ENCODE results near the gene GP5. TPM values are rescaled to one million over a fixed set of nuclear protein-coding genes. Genes with fewer than 3 reads are reported as not detected.

Gene GP5
- total RNA-seq, 1 experiment from 2014 or later = 0.09 TPM

- H3K27me3 Mint-ChIP-seq (ENCODE audit: low read depth) = no peaks in the 10 kb centered on the region
- H3K4me3 Mint-ChIP-seq = no peak overlapping the region
- H3K4me1 Mint-ChIP-seq = no peaks in the 10 kb centered on the region
- H3K9me3 Mint-ChIP-seq = no peaks in the 10 kb centered on the region
- no peak for ATAC-seq
- ChIA-PET POLR2A (no interaction called here), CTCF (interaction anchor here (0.8 to 2.5 kb wide), 4 partner anchors 10 to 70 kb away, joined by 3 to 7 read pairs (median 4); no protein-coding TSS in a partner anchor)
- DNase-seq (ENCODE audit: low spot score) = no peak
- H3K36me3 Mint-ChIP-seq = peaks cover 15% of the 10 kb centered on the region
- TF ChIP-seq AFF4 (CRISPR knock-in tag; IDR thresholded peaks at IDR 0.05; ENCODE audit: borderline replicate concordance) (no peak), ZNF263 (CRISPR knock-in tag; IDR thresholded peaks at IDR 0.05; ENCODE audit: low read depth) (no peak), TP53 (CRISPR knock-in tag; IDR thresholded peaks at IDR 0.05) (no peak), ETV6 (CRISPR knock-in tag; IDR thresholded peaks at IDR 0.05) (no peak), ELF4 (CRISPR knock-in tag; IDR thresholded peaks at IDR 0.05; ENCODE audit: low read depth) (no peak), EMX1 (CRISPR knock-in tag; IDR thresholded peaks at IDR 0.05) (no peak)
- H3K27ac Mint-ChIP-seq = peak overlapping the region; percentile 60
Observed at GRCh38 chr3:194405766-194406165, 6.7 kb upstream of the GP5 start.

DNA sequence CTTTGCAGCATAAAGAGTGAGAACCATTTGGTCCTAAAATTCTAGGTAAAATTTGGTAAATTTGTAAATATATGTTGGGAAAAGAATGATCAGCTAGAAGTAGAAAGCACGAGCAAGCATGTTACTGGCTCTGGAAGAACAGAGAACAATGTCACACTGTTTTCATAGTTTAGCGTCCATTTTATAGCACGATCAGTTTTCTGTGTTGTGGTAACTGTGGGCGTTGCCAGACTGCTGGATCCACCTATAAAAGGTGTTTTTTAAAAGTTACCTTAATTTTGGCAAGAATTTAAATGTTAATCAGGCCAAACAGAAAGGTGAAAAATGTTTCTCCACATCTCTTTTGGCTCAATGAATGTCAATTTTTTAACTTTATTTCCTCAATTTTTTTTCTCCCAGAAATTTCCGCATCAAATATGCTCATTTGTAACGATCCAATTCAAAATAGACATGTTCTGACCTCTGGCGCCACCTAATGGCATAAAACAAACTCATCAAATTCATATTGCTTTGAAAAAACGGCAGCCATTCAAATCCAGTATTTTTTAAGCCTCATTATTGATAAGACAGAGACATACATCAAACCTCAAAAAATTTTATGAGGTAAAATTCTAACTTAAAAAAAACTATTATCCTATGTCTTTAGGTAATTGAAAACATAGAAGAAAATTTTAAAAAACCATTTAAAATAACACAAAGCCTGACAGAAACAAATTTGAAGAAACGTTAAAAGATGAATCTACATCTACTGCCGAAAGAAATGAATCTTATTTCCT lies 5.5 kb upstream of the GP5 start:
- Mint-ChIP-seq H3K27me3 (ENCODE audit: low read depth) (peaks cover 7% of the 10 kb centered on the region; the same call in 1 of the 2 replicates), H3K9me3 (no peaks in the 10 kb centered on the region), H3K4me1 (no peaks in the 10 kb centered on the region), H3K4me3 (no peak overlapping the region), H3K36me3 (peaks cover 15% of the 10 kb centered on the region), H3K27ac (no peak overlapping the region)
- TF ChIP-seq, protein P1, sequence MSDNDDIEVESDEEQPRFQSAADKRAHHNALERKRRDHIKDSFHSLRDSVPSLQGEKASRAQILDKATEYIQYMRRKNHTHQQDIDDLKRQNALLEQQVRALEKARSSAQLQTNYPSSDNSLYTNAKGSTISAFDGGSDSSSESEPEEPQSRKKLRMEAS (CRISPR knock-in tag; IDR thresholded peaks at IDR 0.05) = no peak
- TF ChIP-seq NFYB (CRISPR knock-in tag; conservative IDR thresholded peaks at IDR 0.05; ENCODE audit: low read depth) (no peak), ZMAT4 (CRISPR knock-in tag; IDR thresholded peaks at IDR 0.05) (no peak)
- TF ChIP-seq, protein P2, sequence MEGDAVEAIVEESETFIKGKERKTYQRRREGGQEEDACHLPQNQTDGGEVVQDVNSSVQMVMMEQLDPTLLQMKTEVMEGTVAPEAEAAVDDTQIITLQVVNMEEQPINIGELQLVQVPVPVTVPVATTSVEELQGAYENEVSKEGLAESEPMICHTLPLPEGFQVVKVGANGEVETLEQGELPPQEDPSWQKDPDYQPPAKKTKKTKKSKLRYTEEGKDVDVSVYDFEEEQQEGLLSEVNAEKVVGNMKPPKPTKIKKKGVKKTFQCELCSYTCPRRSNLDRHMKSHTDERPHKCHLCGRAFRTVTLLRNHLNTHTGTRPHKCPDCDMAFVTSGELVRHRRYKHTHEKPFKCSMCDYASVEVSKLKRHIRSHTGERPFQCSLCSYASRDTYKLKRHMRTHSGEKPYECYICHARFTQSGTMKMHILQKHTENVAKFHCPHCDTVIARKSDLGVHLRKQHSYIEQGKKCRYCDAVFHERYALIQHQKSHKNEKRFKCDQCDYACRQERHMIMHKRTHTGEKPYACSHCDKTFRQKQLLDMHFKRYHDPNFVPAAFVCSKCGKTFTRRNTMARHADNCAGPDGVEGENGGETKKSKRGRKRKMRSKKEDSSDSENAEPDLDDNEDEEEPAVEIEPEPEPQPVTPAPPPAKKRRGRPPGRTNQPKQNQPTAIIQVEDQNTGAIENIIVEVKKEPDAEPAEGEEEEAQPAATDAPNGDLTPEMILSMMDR (IDR thresholded peaks at IDR 0.05) = peak; percentile 56
- no peak for DNase-seq (ENCODE audit: low spot score)
- ChIA-PET CTCF (interaction anchor here (0.8 to 2.0 kb wide), 3 partner anchors 9 to 71 kb away, joined by 3 to 5 read pairs (median 3); no protein-coding TSS in a partner anchor), POLR2A (no interaction called here)
- no peak for ATAC-seq

DNA sequence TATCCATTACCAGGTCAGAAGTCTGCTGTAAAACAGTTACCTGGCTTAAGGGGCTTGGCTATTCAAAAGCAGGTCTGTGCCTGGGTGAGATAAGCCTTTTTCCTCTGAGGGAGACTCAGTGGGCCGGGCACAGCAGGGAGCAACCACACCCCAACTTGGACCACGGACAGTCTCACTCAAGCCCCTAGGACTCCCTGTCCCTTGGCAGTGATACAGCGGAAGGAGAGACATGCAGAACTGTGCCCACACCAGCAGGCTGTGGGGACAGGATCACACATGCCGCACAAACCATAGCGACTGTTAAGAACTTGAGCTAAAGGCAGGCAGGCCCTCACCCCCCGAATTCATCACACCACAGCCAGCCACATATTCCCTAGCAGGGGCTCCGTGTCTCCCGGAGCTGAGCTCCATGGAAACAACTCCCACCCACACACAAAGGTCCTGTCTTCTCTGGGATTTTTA lies 2.8 kb upstream of the GP5 start:
- DNase-seq (ENCODE audit: low spot score) (no peak), ATAC-seq (no peak)
- H3K4me3 Mint-ChIP-seq = no peak overlapping the region
- CTCF ChIA-PET = interaction anchor here (1.1 to 1.6 kb wide), 2 partner anchors 61 to 68 kb away, joined by 5 to 6 read pairs; no protein-coding TSS in a partner anchor
- H3K27me3 Mint-ChIP-seq (ENCODE audit: low read depth) = peaks cover 33% of the 10 kb centered on the region
- TF ChIP-seq ESRRA (CRISPR knock-in tag; IDR thresholded peaks at IDR 0.05; ENCODE audit: borderline replicate concordance) = no peak
- no peak for TF ChIP-seq CBFB (CRISPR knock-in tag; IDR thresholded peaks at IDR 0.05; ENCODE audit: low read depth)
- TF ChIP-seq, protein P3, sequence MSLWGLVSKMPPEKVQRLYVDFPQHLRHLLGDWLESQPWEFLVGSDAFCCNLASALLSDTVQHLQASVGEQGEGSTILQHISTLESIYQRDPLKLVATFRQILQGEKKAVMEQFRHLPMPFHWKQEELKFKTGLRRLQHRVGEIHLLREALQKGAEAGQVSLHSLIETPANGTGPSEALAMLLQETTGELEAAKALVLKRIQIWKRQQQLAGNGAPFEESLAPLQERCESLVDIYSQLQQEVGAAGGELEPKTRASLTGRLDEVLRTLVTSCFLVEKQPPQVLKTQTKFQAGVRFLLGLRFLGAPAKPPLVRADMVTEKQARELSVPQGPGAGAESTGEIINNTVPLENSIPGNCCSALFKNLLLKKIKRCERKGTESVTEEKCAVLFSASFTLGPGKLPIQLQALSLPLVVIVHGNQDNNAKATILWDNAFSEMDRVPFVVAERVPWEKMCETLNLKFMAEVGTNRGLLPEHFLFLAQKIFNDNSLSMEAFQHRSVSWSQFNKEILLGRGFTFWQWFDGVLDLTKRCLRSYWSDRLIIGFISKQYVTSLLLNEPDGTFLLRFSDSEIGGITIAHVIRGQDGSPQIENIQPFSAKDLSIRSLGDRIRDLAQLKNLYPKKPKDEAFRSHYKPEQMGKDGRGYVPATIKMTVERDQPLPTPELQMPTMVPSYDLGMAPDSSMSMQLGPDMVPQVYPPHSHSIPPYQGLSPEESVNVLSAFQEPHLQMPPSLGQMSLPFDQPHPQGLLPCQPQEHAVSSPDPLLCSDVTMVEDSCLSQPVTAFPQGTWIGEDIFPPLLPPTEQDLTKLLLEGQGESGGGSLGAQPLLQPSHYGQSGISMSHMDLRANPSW (CRISPR knock-in tag; conservative IDR thresholded peaks at IDR 0.05; ENCODE audit: low read depth) = no peak
- TF ChIP-seq, protein P4, sequence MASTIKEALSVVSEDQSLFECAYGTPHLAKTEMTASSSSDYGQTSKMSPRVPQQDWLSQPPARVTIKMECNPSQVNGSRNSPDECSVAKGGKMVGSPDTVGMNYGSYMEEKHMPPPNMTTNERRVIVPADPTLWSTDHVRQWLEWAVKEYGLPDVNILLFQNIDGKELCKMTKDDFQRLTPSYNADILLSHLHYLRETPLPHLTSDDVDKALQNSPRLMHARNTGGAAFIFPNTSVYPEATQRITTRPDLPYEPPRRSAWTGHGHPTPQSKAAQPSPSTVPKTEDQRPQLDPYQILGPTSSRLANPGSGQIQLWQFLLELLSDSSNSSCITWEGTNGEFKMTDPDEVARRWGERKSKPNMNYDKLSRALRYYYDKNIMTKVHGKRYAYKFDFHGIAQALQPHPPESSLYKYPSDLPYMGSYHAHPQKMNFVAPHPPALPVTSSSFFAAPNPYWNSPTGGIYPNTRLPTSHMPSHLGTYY (CRISPR knock-in tag; IDR thresholded peaks at IDR 0.05) = no peak
- TF ChIP-seq TEAD1 (CRISPR knock-in tag; IDR thresholded peaks at IDR 0.05) = no peak
- H3K9me3 Mint-ChIP-seq = no peaks in the 10 kb centered on the region
- POLR2A ChIA-PET = no interaction called here
- H3K36me3 Mint-ChIP-seq = peaks cover 8% of the 10 kb centered on the region; the same call in 1 of the 2 replicates
- no peak overlapping the region for H3K27ac Mint-ChIP-seq
- H3K4me1 Mint-ChIP-seq = peaks cover 15% of the 10 kb centered on the region

Measured in WTC11 (cell line).